MM.1S (cell line): Measurements from ENCODE around the gene DNPH1.

Source experiments
- DNase-seq: peaks from one replicate; pipeline ENCODE4 v3.0.0-alpha.2; 2015
- H2AFZ ChIP-seq: fragments of 300-600 bp; sonication (generic); 2 replicates; pipeline ENCODE4 v1.6.0; 2016; ENCODE audit warnings: antibody characterized with exemption, low read length
- H3F3A ChIP-seq: fragments of 300-600 bp; sonication (generic); 2 replicates; pipeline ENCODE4 v1.6.1; 2016; ENCODE audit warnings: mild to moderate bottlenecking, antibody characterized with exemption, low read length, moderate library complexity, mixed read lengths; ENCODE audit not compliant: insufficient read depth
- H3K27ac ChIP-seq: fragments of 300-600 bp; sonication (generic); 2 replicates; pipeline ENCODE4 v1.5.1; 2016; ENCODE audit warnings: mild to moderate bottlenecking, low read length
- H3K27me3 ChIP-seq: fragments of 300-600 bp; sonication (generic); replicated peaks from 2 replicates; pipeline ENCODE4 v1.6.0; 2016; ENCODE audit warnings: low read length; ENCODE audit not compliant: insufficient read depth
- H3K36me3 ChIP-seq: fragments of 300-600 bp; sonication (generic); replicated peaks from 2 replicates; pipeline ENCODE4 v1.6.1; 2016; ENCODE audit warnings: mild to moderate bottlenecking, low read length, mixed read lengths; ENCODE audit not compliant: insufficient read depth
- H3K4me1 ChIP-seq: fragments of 300-600 bp; sonication (generic); 2 replicates; pipeline ENCODE4 v1.6.1; 2016; ENCODE audit warnings: low read length, mixed read lengths
- H3K4me2 ChIP-seq: fragments of 300-600 bp; sonication (generic); 2 replicates; pipeline ENCODE4 v1.6.0; 2016; ENCODE audit warnings: low read depth, low read length
- H3K4me3 ChIP-seq: fragments of 300-600 bp; sonication (generic); 2 replicates; pipeline ENCODE4 v1.5.1; 2016; ENCODE audit warnings: low read length, mixed read lengths
- H3K79me2 ChIP-seq: fragments of 300-600 bp; sonication (generic); 2 replicates; pipeline ENCODE4 v1.6.1; 2016; ENCODE audit warnings: mixed run types, low read length, mixed read lengths
- H3K9ac ChIP-seq: fragments of 300-600 bp; sonication (generic); 2 replicates; pipeline ENCODE4 v1.6.1; 2016; ENCODE audit warnings: low read length, mixed read lengths
- H3K9me2 ChIP-seq: fragments of 300-600 bp; sonication (generic); replicated peaks from 2 replicates; pipeline ENCODE4 v1.6.1; 2016; ENCODE audit warnings: mild to moderate bottlenecking, low read length, mixed read lengths; ENCODE audit not compliant: insufficient read depth
- H3K9me3 ChIP-seq: fragments of 300-600 bp; sonication (generic); replicated peaks from 2 replicates; pipeline ENCODE4 v1.6.1; 2016; ENCODE audit warnings: mild to moderate bottlenecking, low read length, mixed read lengths; ENCODE audit not compliant: insufficient read depth
- H4K20me1 ChIP-seq: fragments of 300-600 bp; sonication (generic); 2 replicates; pipeline ENCODE4 v1.6.1; 2016; ENCODE audit warnings: mild to moderate bottlenecking, low read length, moderate library complexity, mixed read lengths; ENCODE audit not compliant: insufficient read depth
- EZH2 ChIP-seq: fragments of 300-600 bp; sonication (generic); optimal IDR thresholded peaks from 2 replicates; pipeline ENCODE3; 2017; ENCODE audit warnings: low read depth, mild to moderate bottlenecking, antibody characterized with exemption, low read length, mixed read lengths
- EZH2phosphoT487 ChIP-seq: fragments of 300-600 bp; sonication (generic); IDR thresholded peaks from 2 replicates; pipeline ENCODE4 v1.6.1; 2018; ENCODE audit warnings: antibody characterized with exemption, low read length
- TF ChIP-seq, protein P1 (sequence below): fragments of 300-600 bp; sonication (generic); IDR thresholded peaks from 2 replicates; pipeline ENCODE4 v1.5.1; 2016; ENCODE audit warnings: antibody characterized with exemption, low read length, mixed read lengths

DNPH1 gene

DNA sequence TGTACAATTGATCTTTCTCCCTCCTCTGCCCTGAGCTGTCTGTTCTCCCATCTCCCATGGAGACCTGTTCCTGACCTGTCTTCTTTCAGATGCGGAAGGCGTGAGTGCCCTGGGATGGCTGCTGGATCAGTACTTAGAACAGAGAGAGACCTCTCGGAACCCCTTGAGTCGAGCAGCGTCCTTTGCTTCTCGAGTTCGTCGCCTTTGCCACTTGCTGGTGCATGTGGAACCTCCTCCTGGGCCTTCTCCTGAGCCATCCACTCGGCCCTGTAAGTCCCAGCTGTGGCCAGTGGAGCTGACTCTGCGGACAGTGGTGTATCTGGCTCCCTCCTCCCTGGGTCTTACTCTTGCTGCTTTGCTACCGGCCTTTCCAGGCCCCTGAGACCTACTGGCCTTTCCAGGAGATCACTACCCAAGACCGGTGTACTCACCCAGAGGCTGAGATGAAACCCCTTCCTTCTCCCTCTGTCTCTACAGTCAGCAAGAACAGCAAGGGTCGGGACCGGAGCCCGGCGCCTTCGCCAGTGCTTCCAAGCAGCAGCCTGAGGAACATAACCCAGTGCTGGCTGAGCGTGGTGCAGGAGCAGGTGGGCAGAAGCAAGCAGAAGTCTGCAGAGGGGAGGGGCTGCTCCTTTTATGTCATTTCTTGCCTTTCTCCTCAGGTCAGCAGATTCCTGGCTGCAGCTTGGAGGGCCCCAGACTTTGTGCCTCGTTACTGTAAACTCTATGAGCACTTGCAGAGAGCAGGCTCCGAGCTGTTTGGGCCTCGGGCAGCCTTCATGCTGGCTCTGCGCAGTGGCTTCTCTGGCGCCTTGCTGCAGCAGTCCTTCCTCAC, 24.8 kb downstream of the DNPH1 start:
- DNase-seq, result no peak
- TF ChIP-seq, protein P1, sequence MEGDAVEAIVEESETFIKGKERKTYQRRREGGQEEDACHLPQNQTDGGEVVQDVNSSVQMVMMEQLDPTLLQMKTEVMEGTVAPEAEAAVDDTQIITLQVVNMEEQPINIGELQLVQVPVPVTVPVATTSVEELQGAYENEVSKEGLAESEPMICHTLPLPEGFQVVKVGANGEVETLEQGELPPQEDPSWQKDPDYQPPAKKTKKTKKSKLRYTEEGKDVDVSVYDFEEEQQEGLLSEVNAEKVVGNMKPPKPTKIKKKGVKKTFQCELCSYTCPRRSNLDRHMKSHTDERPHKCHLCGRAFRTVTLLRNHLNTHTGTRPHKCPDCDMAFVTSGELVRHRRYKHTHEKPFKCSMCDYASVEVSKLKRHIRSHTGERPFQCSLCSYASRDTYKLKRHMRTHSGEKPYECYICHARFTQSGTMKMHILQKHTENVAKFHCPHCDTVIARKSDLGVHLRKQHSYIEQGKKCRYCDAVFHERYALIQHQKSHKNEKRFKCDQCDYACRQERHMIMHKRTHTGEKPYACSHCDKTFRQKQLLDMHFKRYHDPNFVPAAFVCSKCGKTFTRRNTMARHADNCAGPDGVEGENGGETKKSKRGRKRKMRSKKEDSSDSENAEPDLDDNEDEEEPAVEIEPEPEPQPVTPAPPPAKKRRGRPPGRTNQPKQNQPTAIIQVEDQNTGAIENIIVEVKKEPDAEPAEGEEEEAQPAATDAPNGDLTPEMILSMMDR, result no peak
- TF ChIP-seq EZH2phosphoT487 (no peak), EZH2 (no peak)
- H2AFZ ChIP-seq, result no peak overlapping the region
- H3K9me3 ChIP-seq, result no peaks in the 10 kb centered on the region
- H3K36me3 ChIP-seq, result no peaks in the 10 kb centered on the region
- H3F3A ChIP-seq, result no peaks in the 10 kb centered on the region
- H3K27ac ChIP-seq, result no peak overlapping the region
- H4K20me1 ChIP-seq, result no peaks in the 10 kb centered on the region
- no peak overlapping the region for H3K9ac ChIP-seq
- H3K27me3 ChIP-seq, result no peaks in the 10 kb centered on the region
- no peaks in the 10 kb centered on the region for H3K9me2 ChIP-seq
- H3K79me2 ChIP-seq, result no peaks in the 10 kb centered on the region
- no peaks in the 10 kb centered on the region for H3K4me1 ChIP-seq
- no peak overlapping the region for H3K4me3 ChIP-seq
- no peak overlapping the region for H3K4me2 ChIP-seq

DNA sequence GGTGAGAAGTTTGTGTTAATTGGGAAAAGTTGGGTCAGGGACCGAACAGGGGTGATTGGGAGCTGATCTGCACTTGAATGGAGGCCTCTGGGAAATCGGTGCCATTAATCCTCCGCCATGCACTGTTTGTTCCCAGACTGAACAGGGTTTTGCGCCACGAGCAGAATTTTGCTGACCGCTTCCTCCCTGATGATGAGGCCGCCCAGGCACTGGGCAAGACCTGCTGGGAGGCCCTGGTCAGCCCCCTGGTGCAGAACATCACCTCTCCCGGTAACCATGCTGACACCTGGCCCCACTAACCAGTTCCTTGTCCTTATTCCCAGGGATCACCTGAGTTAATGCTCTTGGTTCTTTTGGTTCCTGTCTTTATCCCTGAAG, 25.6 kb downstream of the DNPH1 start:
- H3K4me2 ChIP-seq, result no peak overlapping the region
- H3K27me3 ChIP-seq, result no peaks in the 10 kb centered on the region
- H4K20me1 ChIP-seq, result no peaks in the 10 kb centered on the region
- H3K9me2 ChIP-seq, result no peaks in the 10 kb centered on the region
- H3K4me1 ChIP-seq, result no peaks in the 10 kb centered on the region
- H3K79me2 ChIP-seq, result no peaks in the 10 kb centered on the region
- no peak for DNase-seq
- no peak overlapping the region for H2AFZ ChIP-seq
- no peaks in the 10 kb centered on the region for H3K36me3 ChIP-seq
- no peaks in the 10 kb centered on the region for H3F3A ChIP-seq
- H3K9me3 ChIP-seq, result no peaks in the 10 kb centered on the region
- no peak overlapping the region for H3K4me3 ChIP-seq
- TF ChIP-seq, protein P1, result no peak
- TF ChIP-seq EZH2phosphoT487, result no peak
- no peak for TF ChIP-seq EZH2
- no peak overlapping the region for H3K9ac ChIP-seq
- H3K27ac ChIP-seq, result no peak overlapping the region

DNA sequence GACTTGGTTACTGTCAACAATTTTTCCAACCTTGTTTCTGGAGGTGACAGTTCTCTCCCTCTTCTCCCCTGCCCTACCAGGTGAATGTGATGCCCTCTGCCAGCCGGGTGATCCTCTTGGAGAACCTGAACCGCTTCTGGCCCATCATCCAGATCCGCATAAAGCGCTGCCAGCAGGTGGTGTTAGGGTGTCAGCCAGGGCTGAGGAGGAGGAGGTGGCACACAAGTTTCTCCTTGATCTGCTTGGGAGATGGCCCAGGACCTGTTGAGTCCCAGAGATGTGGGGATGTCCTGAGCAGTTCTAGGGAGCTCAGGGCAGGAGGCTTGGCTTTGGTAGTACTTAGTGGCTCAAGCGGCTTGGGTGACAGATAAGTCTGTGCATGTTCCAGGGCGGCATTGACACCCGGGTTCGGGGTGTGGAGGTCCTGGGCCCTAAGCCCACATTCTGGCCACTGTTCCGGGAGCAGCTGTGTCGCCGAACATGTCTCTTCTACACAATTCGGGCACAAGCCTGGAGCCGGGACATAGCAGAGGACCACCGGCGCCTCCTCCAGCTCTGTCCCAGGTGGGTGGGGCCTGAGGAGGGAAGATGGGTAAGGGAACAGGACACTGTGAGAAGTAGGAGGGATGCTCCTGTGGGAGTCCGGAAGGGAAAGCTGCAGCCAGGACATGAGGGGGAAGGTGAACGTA, 26.1 kb downstream of the DNPH1 start:
- H3K4me2 ChIP-seq, result no peak overlapping the region
- H3F3A ChIP-seq, result no peaks in the 10 kb centered on the region
- H3K4me3 ChIP-seq, result no peak overlapping the region
- TF ChIP-seq EZH2 (no peak), EZH2phosphoT487 (no peak)
- TF ChIP-seq, protein P1, result no peak
- no peaks in the 10 kb centered on the region for H3K36me3 ChIP-seq
- no peak overlapping the region for H3K27ac ChIP-seq
- no peaks in the 10 kb centered on the region for H3K27me3 ChIP-seq
- no peaks in the 10 kb centered on the region for H3K9me2 ChIP-seq
- H3K9me3 ChIP-seq, result no peaks in the 10 kb centered on the region
- DNase-seq, result no peak
- H3K9ac ChIP-seq, result no peak overlapping the region
- no peak overlapping the region for H2AFZ ChIP-seq
- H4K20me1 ChIP-seq, result no peaks in the 10 kb centered on the region
- no peaks in the 10 kb centered on the region for H3K79me2 ChIP-seq
- no peaks in the 10 kb centered on the region for H3K4me1 ChIP-seq
